A549 treated with dexamethasone at 1 μM for 4 hours (cell line): ENCODE data around the gene PLIN4. TPM values are rescaled to one million over a fixed set of nuclear protein-coding genes. Genes with fewer than 3 reads are reported as not detected.

Source experiments
- total RNA-seq: library from RNA; stranded (reverse); fragments of 200-300 nt; extraction: Qiagen RNA extraction; gene quantifications from 5 replicates; pipeline ENCODE4 v1.2.3, GENCODE V29; 2022

Gene PLIN4, protein sequence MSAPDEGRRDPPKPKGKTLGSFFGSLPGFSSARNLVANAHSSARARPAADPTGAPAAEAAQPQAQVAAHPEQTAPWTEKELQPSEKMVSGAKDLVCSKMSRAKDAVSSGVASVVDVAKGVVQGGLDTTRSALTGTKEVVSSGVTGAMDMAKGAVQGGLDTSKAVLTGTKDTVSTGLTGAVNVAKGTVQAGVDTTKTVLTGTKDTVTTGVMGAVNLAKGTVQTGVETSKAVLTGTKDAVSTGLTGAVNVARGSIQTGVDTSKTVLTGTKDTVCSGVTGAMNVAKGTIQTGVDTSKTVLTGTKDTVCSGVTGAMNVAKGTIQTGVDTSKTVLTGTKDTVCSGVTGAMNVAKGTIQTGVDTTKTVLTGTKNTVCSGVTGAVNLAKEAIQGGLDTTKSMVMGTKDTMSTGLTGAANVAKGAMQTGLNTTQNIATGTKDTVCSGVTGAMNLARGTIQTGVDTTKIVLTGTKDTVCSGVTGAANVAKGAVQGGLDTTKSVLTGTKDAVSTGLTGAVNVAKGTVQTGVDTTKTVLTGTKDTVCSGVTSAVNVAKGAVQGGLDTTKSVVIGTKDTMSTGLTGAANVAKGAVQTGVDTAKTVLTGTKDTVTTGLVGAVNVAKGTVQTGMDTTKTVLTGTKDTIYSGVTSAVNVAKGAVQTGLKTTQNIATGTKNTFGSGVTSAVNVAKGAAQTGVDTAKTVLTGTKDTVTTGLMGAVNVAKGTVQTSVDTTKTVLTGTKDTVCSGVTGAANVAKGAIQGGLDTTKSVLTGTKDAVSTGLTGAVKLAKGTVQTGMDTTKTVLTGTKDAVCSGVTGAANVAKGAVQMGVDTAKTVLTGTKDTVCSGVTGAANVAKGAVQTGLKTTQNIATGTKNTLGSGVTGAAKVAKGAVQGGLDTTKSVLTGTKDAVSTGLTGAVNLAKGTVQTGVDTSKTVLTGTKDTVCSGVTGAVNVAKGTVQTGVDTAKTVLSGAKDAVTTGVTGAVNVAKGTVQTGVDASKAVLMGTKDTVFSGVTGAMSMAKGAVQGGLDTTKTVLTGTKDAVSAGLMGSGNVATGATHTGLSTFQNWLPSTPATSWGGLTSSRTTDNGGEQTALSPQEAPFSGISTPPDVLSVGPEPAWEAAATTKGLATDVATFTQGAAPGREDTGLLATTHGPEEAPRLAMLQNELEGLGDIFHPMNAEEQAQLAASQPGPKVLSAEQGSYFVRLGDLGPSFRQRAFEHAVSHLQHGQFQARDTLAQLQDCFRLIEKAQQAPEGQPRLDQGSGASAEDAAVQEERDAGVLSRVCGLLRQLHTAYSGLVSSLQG (N-terminal part only)
- total RNA-seq = 0.05 to 0.20 TPM (median 0.12 TPM) in 5 replicates

DNA sequence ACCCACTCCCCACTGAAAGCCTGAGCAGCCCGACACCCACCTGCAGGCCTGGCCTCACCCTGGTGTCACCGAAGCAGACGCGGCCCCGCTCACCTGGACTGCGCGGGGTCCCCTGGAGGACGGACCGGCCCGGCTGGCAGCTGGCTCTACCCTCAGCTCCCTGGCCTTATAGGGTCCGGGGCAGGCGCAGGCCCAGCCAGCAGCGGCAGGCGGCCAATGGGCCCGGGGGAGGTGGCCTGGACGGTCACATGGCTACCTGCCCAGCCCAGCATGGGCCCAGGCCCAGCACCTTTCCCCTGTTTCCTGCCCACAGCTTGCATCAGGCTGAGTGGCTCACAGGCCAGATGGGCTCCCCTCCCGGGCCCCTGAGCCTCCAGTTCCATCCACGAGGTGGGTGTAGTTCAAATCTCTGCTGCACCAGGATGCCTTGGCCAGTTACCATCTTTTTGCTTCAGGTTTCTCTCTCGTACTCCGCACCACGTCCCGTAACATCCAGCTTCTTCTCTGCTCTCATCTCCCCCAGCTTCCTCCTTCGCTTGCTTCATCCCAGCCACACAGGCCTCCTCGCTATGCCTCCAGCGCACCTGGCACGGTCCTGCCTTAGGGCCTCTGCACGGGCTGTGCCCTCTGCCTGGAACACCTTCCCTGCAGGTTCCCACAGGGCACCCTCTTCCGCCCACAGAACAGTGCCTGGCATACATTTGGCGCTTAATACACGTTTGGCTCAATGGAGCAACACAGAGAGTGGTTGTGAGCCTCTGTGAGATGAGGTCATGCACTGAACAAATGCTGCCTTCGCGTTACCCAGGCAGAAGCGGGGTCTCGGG is at the start of gene PLIN4:
PLIN4 (minus strand) TSS at position 142 of the 827 bp plus-strand sequence. CDS start 214 bp downstream, outside the sequence.

DNA sequence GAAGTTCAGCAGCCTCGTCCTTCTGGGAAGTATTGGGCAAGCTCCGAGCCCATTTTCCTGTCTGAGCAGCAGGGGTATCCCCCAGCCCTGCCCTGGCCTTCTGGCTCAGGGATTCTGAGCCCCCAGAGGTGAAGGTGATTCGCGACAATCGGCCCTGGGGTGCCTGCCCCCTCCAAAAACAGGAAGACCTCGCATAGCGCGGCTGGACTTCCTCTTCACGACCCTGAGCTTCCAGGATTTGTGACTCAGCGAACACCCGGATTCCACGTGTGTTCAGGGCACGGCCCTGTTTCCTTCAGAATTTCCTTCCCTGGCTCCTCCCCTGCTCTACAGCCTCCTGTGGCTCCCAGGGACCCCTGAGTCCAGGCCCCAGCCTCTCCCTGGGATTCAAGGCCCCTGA is 41.3 kb upstream of the PLIN4 start, which contains the start of gene SEMA6B:
SEMA6B (minus strand) TSS at position 116 of the 400 bp plus-strand sequence. CDS start 1,227 bp downstream, outside the sequence.

DNA sequence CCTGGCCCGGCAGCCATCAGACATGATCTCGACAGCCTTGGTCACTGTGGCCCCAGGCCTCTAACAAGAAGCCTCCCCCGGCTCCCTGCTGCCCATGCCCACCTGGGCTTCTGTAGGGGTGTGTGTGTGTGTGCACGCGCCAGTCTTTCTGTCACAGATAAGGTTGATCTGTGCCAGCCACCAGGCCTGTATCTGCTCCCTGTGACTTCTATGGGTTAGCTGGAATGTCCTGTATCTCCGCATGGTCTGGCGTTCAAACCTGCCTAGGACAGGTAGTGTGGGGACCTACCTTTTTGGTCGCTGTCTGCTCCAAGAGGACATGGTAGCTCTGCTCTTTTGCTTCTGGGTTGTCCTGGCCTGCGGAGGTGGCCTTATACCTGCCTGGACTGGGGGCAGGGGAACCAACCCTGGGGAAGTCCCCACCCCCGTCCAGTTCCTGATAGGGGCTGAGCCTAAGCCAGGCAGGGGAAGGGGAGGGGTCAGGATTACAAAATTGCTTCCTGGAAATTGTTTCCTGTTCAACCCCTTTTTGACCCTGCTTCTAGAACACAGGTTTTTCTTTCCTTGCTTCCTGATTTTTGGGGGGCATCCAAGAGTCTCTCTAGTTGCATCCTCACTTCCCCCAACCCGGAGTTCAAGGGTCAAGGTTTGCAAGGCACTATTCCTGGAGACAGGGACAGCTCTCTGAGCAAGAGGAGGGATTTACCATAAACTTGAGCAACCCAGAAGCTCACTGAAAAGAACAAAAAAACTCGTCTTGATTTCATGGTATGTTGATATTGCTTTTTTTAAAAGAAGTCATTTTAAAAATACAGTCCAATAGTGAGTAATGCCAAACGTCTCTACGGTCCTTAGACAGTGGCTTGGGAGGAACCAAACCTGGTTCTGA is 21.7 kb upstream of the PLIN4 start, which contains the start of gene LRG1:
LRG1 (minus strand) TSS at position 344 of the 889 bp plus-strand sequence; CDS start at position 321, 23 bp downstream.

DNA sequence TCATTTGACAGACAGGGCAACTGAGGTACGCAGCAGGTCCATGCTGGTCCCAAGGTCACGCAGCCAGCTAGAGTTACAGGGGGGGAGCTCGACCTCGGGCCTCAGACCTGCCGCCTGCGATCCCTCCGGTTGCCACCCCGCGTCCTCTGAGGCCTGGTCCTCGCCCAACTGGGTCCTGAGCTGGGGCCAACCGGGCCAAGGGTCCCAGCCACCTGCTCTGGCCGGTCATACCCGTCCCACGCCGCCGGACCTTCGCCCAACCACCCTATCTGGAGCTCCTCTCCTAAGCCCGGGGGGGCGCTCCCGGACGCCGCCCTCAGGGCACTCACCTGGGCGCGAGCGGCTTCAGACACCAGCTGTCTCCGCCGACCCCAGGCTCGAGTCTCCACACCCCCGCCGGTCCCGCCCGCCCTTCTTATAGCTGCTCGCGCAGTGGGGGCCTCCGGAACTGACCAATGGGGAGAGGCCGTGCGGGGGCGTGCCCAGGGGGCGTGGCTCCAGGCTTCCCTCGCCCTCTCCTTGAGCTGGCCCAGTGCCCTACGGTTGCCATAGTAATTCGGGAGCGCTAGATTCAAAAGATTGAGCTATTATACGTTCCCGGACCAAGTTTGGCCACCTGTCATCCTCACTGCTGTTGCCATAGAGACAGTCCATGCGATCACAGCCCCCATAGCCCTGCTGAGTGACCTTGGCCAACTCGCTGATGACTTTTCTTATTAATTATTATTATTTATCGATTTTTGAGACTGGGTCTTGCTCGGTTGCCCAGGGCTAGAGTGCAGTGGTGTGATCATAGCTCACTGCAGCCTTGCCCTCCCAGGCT is 16.8 kb upstream of the PLIN4 start, which contains the start of gene PLIN5:
PLIN5 (minus strand) TSS at position 389 of the 823 bp plus-strand sequence. CDS start 1,150 bp downstream, outside the sequence.

DNA sequence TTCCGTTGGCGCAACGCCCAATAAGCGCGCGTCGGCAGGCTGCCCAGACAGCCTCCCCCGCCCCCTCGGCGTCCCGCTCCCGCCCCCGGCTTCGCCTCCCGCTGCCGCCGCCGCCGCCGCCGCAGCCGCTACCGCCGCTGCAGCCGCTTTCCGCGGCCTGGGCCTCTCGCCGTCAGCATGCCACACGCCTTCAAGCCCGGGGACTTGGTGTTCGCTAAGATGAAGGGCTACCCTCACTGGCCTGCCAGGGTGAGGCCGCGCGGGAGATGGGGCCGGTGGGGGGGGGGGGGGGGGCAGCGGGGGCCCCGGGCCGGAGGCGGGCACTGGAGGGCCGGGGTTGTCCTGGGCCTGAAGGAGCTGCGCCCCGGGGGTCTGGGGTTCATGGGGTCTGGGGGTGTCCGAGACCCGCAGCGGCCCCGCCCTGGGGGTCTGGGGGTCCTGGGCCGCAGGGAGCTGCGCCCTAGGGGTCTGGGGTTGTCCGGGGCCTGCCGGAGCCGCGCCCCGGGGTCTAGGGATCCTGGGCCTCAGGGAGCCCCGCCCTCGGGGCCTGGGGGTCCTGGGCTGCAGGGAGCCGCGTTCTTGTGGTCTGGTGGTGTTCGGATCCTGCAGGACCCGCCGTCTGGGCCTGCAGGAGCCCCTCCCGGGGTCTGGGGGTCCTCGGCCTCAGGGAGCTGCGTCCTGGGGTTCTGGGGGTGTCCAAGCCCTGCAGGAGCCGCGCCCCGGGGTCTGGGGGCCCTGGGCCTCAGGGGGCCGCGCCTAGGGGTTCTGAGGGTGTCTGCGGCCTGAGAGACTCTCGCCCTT is 45.9 kb downstream of the PLIN4 start, which contains the start of gene HDGFL2:
HDGFL2 (plus strand) TSS at position 124 of the 801 bp plus-strand sequence; CDS start at position 178, 54 bp downstream.

DNA sequence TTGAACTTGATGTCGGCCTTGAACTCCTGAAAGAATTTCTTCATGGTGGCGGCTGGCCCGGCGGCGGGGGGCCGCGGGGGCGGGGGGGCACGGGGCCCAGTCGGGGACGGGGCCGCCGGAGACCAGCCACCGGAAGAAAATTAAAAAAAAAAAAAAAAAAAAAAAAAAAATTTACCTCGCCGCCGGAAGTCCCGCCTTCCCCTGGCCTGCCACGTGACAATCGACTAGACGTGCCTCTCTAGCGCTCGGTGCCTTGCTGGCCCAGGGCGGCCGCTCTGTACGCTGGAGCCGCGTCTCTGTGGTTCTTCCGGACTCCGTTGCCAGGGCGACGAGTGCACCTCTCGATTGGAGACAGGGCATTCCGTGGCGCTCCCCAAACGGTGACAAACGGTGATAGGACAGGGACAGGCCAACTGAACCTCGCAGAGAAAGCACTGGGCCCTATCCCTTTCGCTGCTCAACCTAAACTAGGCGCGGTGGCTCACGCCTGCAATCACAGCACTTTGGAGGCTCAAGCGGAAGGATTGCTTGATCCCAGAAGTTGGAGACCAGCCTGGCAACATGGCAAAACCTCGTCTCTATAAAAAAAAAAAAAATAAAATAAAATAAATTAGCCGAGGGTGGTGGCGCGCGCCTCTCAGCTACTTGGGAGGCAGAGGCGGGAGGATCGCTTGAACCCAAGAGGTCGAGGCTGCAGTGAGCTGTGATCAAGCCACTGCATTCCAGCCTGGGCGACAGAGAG is 60.5 kb downstream of the PLIN4 start, which contains the start of gene UBXN6:
UBXN6 (minus strand) TSS at position 141 of the 742 bp plus-strand sequence; CDS start at position 44, 97 bp downstream.

Other genes with a start within 250 kb of the PLIN4 start
- 0.06 to 0.14 TPM in 2 of 5 replicates, not detected in the others for gene SHD, start 239.2 kb downstream of the PLIN4 start, total RNA-seq
- gene TMIGD2, start 216.1 kb downstream of the PLIN4 start, total RNA-seq = not detected in 5 replicates
- gene FSD1, start 213.9 kb downstream of the PLIN4 start, total RNA-seq = 6.7 to 8.0 TPM (median 7.6 TPM) in 5 replicates
- gene STAP2, start 179.7 kb downstream of the PLIN4 start, total RNA-seq = not detected in 5 replicates
- gene MPND, start 174.9 kb downstream of the PLIN4 start, total RNA-seq = 7.1 to 11.2 TPM (median 10.2 TPM) in 5 replicates
- 45.3 to 65.3 TPM (median 62.0 TPM) in 5 replicates for gene SH3GL1, start 117.9 kb downstream of the PLIN4 start, total RNA-seq
- 18.1 to 25.2 TPM (median 23.6 TPM) in 5 replicates for gene CHAF1A, start 115.8 kb downstream of the PLIN4 start, total RNA-seq
- 37.8 to 57.7 TPM (median 54.4 TPM) in 5 replicates for gene UBXN6, start 60.7 kb downstream of the PLIN4 start, total RNA-seq
- gene HDGFL2, start 46.2 kb downstream of the PLIN4 start, total RNA-seq = 21.0 to 31.6 TPM (median 29.2 TPM) in 5 replicates
- 0.10 to 0.21 TPM (median 0.13 TPM) in 4 of 5 replicates, not detected in the other for gene PLIN5, start 16.7 kb upstream of the PLIN4 start, total RNA-seq
- gene LRG1, start 21.6 kb upstream of the PLIN4 start, total RNA-seq = 0.06 to 0.17 TPM (median 0.10 TPM) in 5 replicates
- gene SEMA6B, start 41.2 kb upstream of the PLIN4 start, total RNA-seq = 3.8 to 7.4 TPM (median 7.0 TPM) in 5 replicates
- 2.9 to 4.4 TPM (median 3.7 TPM) in 5 replicates for gene TNFAIP8L1, start 121.0 kb upstream of the PLIN4 start, total RNA-seq
- 113 to 129 TPM (median 124 TPM) in 5 replicates for gene MYDGF, start 151.9 kb upstream of the PLIN4 start, total RNA-seq
- gene DPP9, start 205.4 kb upstream of the PLIN4 start, total RNA-seq = 49.3 to 65.6 TPM (median 63.7 TPM) in 5 replicates